ENCODE data around the gene ISM2. TPM values are rescaled to one million over a fixed set of nuclear protein-coding genes. Genes with fewer than 3 reads are reported as not detected.
"Not testable (repeated sequence)": the region's sequence is repeated elsewhere in the genome, so short reads cannot be mapped to it uniquely, and the experiment has no call there.

ISM2 gene
- total RNA-seq, 1 donor from 2014 or later, result 0.39 TPM

DNA sequence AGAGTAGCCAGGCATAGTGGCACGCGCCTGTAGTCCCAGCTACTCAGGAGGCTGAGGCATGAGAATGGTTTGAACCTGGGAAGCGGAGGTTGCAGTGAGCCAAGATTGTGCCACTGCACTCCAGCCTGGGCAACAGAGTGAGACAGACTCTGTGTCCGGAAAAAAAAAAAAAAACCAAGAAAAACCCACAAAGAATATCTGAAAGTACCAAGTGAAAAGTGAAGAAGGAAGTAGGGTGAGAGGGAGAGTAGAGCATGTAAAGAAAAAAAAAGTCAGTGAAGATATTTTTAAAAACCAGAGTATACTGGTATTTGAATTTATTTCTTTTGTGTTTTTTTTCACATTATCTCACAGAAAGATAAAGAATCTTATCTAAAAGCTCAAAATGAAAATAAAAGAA, 43.3 kb upstream of the ISM2 start:
- no peak overlapping the region for H3K4me3 Mint-ChIP-seq (ENCODE audit: unreplicated experiment)
- no peak overlapping the region for H3K4me2 ChIP-seq (ENCODE audit: low read length)
- H3K79me2 ChIP-seq (ENCODE audit: insufficient read depth, low read length), result peaks cover 9% of the 10 kb centered on the region
- H3K27me3 Mint-ChIP-seq (ENCODE audit: low read depth, unreplicated experiment), result no peaks in the 10 kb centered on the region
- DNase-seq (ENCODE audit: low read depth) (no peak), FAIRE-seq (no peak)
- H3K9ac ChIP-seq (ENCODE audit: low read length), result no peak overlapping the region
- H3K4me1 ChIP-seq (ENCODE audit: insufficient read depth, low read length), result peaks cover 10% of the 10 kb centered on the region
- peaks cover 6% of the 10 kb centered on the region for H3K36me3 ChIP-seq (ENCODE audit: insufficient read depth, low read length)
- H3K27ac ChIP-seq (ENCODE audit: low read depth, low read length), result no peak overlapping the region
- H3K36me3 Mint-ChIP-seq (ENCODE audit: low read depth, unreplicated experiment), result peaks cover 15% of the 10 kb centered on the region
- peaks cover 15% of the 10 kb centered on the region for H3K4me1 Mint-ChIP-seq (ENCODE audit: low read depth, unreplicated experiment)
- H3K27ac Mint-ChIP-seq (ENCODE audit: unreplicated experiment), result no peak overlapping the region
- H3K4me3 ChIP-seq (ENCODE audit: insufficient read depth, low read depth, low read length), result no peak overlapping the region
- TF ChIP-seq EZH2 (IDR thresholded peaks at IDR 0.05; ENCODE audit: insufficient read depth, low read length), result no peak
- TF ChIP-seq CTCF (IDR thresholded peaks at IDR 0.05; ENCODE audit: insufficient read depth, low read depth, low read length), result no peak
- no peak overlapping the region for H2AFZ ChIP-seq (ENCODE audit: low read depth, low read length)
- peaks cover 14% of the 10 kb centered on the region for H4K20me1 ChIP-seq (ENCODE audit: insufficient read depth, low read length)
- H3K27me3 ChIP-seq (ENCODE audit: insufficient read depth, low read length), result no peaks in the 10 kb centered on the region
- no peaks in the 10 kb centered on the region for H3K9me3 Mint-ChIP-seq (ENCODE audit: unreplicated experiment)
- H3K9me3 ChIP-seq (ENCODE audit: insufficient read depth, low read depth, low read length), result no peaks in the 10 kb centered on the region

GRCh38 chr14:77536951-77537350, 38.3 kb upstream of the ISM2 start:
- not testable (repeated sequence) for H2AFZ ChIP-seq (ENCODE audit: low read depth, low read length); H3K27ac Mint-ChIP-seq (ENCODE audit: unreplicated experiment); H4K20me1 ChIP-seq (ENCODE audit: insufficient read depth, low read length); H3K9me3 ChIP-seq (ENCODE audit: insufficient read depth, low read depth, low read length); H3K4me1 Mint-ChIP-seq (ENCODE audit: low read depth, unreplicated experiment); DNase-seq (ENCODE audit: low read depth); H3K4me3 Mint-ChIP-seq (ENCODE audit: unreplicated experiment); H3K4me2 ChIP-seq (ENCODE audit: low read length); H3K36me3 ChIP-seq (ENCODE audit: insufficient read depth, low read length); H3K79me2 ChIP-seq (ENCODE audit: insufficient read depth, low read length); H3K27me3 Mint-ChIP-seq (ENCODE audit: low read depth, unreplicated experiment); H3K9ac ChIP-seq (ENCODE audit: low read length); H3K4me3 ChIP-seq (ENCODE audit: insufficient read depth, low read depth, low read length); H3K9me3 Mint-ChIP-seq (ENCODE audit: unreplicated experiment); FAIRE-seq; H3K4me1 ChIP-seq (ENCODE audit: insufficient read depth, low read length); H3K27ac ChIP-seq (ENCODE audit: low read depth, low read length); H3K36me3 Mint-ChIP-seq (ENCODE audit: low read depth, unreplicated experiment); H3K27me3 ChIP-seq (ENCODE audit: insufficient read depth, low read length)

- Mint-ChIP-seq H3K4me3 (ENCODE audit: unreplicated experiment) (no peak overlapping the region), H3K9me3 (ENCODE audit: unreplicated experiment) (no peaks in the 10 kb centered on the region), H3K4me1 (ENCODE audit: low read depth, unreplicated experiment) (peaks cover 12% of the 10 kb centered on the region), H3K27ac (ENCODE audit: unreplicated experiment) (no peak overlapping the region), H3K27me3 (ENCODE audit: low read depth, unreplicated experiment) (no peaks in the 10 kb centered on the region), H3K36me3 (ENCODE audit: low read depth, unreplicated experiment) (peaks cover 16% of the 10 kb centered on the region)
- Histone ChIP-seq H3K4me3 (ENCODE audit: insufficient read depth, low read depth, low read length) (no peak overlapping the region), H3K27ac (ENCODE audit: low read depth, low read length) (no peak overlapping the region), H3K27me3 (ENCODE audit: insufficient read depth, low read length) (no peaks in the 10 kb centered on the region), H3K9ac (ENCODE audit: low read length) (no peak overlapping the region), H3K9me3 (ENCODE audit: insufficient read depth, low read depth, low read length) (no peaks in the 10 kb centered on the region), H3K4me2 (ENCODE audit: low read length) (no peak overlapping the region), H2AFZ (ENCODE audit: low read depth, low read length) (no peak overlapping the region), H4K20me1 (ENCODE audit: insufficient read depth, low read length) (peaks cover 4% of the 10 kb centered on the region), H3K36me3 (ENCODE audit: insufficient read depth, low read length) (peaks cover 3% of the 10 kb centered on the region), H3K4me1 (ENCODE audit: insufficient read depth, low read length) (no peaks in the 10 kb centered on the region), H3K79me2 (ENCODE audit: insufficient read depth, low read length) (no peaks in the 10 kb centered on the region)
- DNase-seq (ENCODE audit: low read depth) (no peak), FAIRE-seq (no peak)
- TF ChIP-seq EZH2 (IDR thresholded peaks at IDR 0.05; ENCODE audit: insufficient read depth, low read length) (no peak), CTCF (IDR thresholded peaks at IDR 0.05; ENCODE audit: insufficient read depth, low read depth, low read length) (no peak)
These were observed 32.5 kb upstream of the ISM2 start for GRCh38 chr14:77531071-77531470.

Measured in astrocyte (in vitro differentiated cells and primary cell).